Measurements from ENCODE around the gene PLEKHM3. TPM values are rescaled to one million over a fixed set of nuclear protein-coding genes. Genes with fewer than 3 reads are reported as not detected.

The PLEKHM3 gene
- total RNA-seq, 1 experiment from 2014 or later = 2.5 TPM

DNA sequence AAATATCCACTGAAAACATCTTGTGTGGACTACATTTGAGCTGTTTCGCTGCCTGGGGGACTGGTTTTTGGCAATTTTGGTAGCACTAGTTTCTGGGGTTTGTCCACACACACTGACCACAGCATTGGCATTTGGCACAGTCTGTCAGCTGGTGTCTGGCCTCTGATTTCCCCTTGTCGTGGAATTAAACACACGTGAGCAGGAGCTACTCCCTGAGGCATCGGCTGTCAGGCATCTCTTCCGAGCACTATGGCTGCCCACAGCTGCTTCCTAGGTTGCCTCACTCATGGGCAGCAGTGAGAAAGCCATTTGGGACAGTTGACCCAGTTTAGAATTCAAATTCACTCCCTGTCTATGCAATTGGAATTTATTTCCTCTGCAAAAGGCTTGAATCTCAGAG, 208.8 kb downstream of the PLEKHM3 start:
- no peaks in the 10 kb centered on the region for H3K36me3 ChIP-seq (ENCODE audit: control insufficient read depth, insufficient read depth, low read length)
- H3K27ac ChIP-seq (ENCODE audit: low read length) = no peak overlapping the region
- H3K4me1 ChIP-seq (ENCODE audit: control insufficient read depth, insufficient read depth, low read length) = no peaks in the 10 kb centered on the region
- no peaks in the 10 kb centered on the region for H3K27me3 ChIP-seq (ENCODE audit: control insufficient read depth, insufficient read depth, low read length)
- no peak for ATAC-seq
- H3K4me3 ChIP-seq (ENCODE audit: low read depth in 2 of 2, low read length in 2 of 2) = no peak overlapping the region
- in situ Hi-C loops (cut with HindIII; ENCODE audit: low pct_unique_long_range_greater_than_20kb, low sequenced_read_pairs) (no loop called here), intact Hi-C loops (cut with micrococcal nuclease; ENCODE audit: unreplicated experiment) (no loop called here)
- no TSS peak for BruUV-seq (replicated peaks)
- no peaks in the 10 kb centered on the region for H3K9me3 ChIP-seq (ENCODE audit: control insufficient read depth, insufficient read depth, low read depth, low read length)
- TF ChIP-seq, protein P1, sequence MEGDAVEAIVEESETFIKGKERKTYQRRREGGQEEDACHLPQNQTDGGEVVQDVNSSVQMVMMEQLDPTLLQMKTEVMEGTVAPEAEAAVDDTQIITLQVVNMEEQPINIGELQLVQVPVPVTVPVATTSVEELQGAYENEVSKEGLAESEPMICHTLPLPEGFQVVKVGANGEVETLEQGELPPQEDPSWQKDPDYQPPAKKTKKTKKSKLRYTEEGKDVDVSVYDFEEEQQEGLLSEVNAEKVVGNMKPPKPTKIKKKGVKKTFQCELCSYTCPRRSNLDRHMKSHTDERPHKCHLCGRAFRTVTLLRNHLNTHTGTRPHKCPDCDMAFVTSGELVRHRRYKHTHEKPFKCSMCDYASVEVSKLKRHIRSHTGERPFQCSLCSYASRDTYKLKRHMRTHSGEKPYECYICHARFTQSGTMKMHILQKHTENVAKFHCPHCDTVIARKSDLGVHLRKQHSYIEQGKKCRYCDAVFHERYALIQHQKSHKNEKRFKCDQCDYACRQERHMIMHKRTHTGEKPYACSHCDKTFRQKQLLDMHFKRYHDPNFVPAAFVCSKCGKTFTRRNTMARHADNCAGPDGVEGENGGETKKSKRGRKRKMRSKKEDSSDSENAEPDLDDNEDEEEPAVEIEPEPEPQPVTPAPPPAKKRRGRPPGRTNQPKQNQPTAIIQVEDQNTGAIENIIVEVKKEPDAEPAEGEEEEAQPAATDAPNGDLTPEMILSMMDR (IDR thresholded peaks at IDR 0.05) = no peak
- TF ChIP-seq TCF7L2 (IDR thresholded peaks at IDR 0.05; ENCODE audit: low read depth, low read length) (no peak), POLR2AphosphoS5 (IDR thresholded peaks at IDR 0.05; ENCODE audit: low read depth, low read length) (no peak), REST (IDR thresholded peaks at IDR 0.05; ENCODE audit: insufficient read depth in 1 of 2, low read depth in 2 of 2, low read length in 1 of 2) (no peak), SIN3A (IDR thresholded peaks at IDR 0.05; ENCODE audit: borderline replicate concordance, insufficient read depth, low read depth, low read length) (no peak)
- no peak for DNase-seq (ENCODE audit: low read depth, low spot score)
- CTCF ChIA-PET = interaction anchor here (0.6 kb wide), 1 partner anchor 125 kb away, joined by 5 read pairs; no protein-coding TSS in a partner anchor
- POLR2A ChIA-PET = no interaction called here

- H3K27me3 ChIP-seq (ENCODE audit: control insufficient read depth, insufficient read depth, low read length) = no peaks in the 10 kb centered on the region
- ChIA-PET POLR2A (no interaction called here), CTCF (interaction anchor here (0.7 kb wide), 1 partner anchor 243 kb away, joined by 3 read pairs; no protein-coding TSS in a partner anchor)
- no peak overlapping the region for H3K4me3 ChIP-seq (ENCODE audit: low read depth in 2 of 2, low read length in 2 of 2)
- ATAC-seq (no peak), DNase-seq (ENCODE audit: low read depth, low spot score) (no peak)
- no TSS peak for BruUV-seq (replicated peaks)
- intact Hi-C loops (cut with micrococcal nuclease; ENCODE audit: unreplicated experiment) (no loop called here), in situ Hi-C loops (cut with HindIII; ENCODE audit: low pct_unique_long_range_greater_than_20kb, low sequenced_read_pairs) (no loop called here)
- H3K36me3 ChIP-seq (ENCODE audit: control insufficient read depth, insufficient read depth, low read length) = no peaks in the 10 kb centered on the region
- no peak overlapping the region for H3K27ac ChIP-seq (ENCODE audit: low read length)
- H3K4me1 ChIP-seq (ENCODE audit: control insufficient read depth, insufficient read depth, low read length) = no peaks in the 10 kb centered on the region; the same call in 1 of the 2 replicates
- TF ChIP-seq, protein P1 (IDR thresholded peaks at IDR 0.05) = no peak
- TF ChIP-seq TCF7L2 (IDR thresholded peaks at IDR 0.05; ENCODE audit: low read depth, low read length) = no peak
- TF ChIP-seq POLR2AphosphoS5 (IDR thresholded peaks at IDR 0.05; ENCODE audit: low read depth, low read length) = no peak
- no peak for TF ChIP-seq REST (IDR thresholded peaks at IDR 0.05; ENCODE audit: insufficient read depth in 1 of 2, low read depth in 2 of 2, low read length in 1 of 2)
- TF ChIP-seq SIN3A (IDR thresholded peaks at IDR 0.05; ENCODE audit: borderline replicate concordance, insufficient read depth, low read depth, low read length) = no peak
- H3K9me3 ChIP-seq (ENCODE audit: control insufficient read depth, insufficient read depth, low read depth, low read length) = no peaks in the 10 kb centered on the region
These were observed 210.1 kb downstream of the PLEKHM3 start for GRCh38 chr2:207815254-207815653.

Measured in Panc1 (cell line).